Measurements from ENCODE around the gene IFT74.
"Not testable (repeated sequence)": the region's sequence is repeated elsewhere in the genome, so short reads cannot be mapped to it uniquely, and the experiment has no call there.

The IFT74 gene

DNA sequence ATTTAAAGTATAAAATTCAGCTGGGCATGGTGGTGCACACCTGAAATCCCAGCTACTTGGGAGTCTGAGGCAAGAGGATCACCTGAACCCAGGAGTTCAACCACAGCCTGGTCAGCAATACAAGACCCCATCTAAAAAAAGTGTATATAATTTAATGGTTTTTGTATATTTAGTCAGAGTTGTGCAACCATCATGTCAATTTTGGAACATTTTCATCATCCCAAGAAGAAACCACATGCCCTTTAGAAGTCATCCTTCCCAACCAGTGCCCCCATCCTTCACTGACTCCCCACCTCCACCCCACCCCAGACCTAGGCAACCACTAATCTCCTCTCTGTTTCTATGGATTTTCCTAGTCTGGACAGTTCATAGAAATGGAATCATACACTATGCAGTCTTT, 134.0 kb downstream of the IFT74 start:
- no peak for DNase-seq (ENCODE audit: extremely low read depth, low read depth)
- TF ChIP-seq, protein P1, sequence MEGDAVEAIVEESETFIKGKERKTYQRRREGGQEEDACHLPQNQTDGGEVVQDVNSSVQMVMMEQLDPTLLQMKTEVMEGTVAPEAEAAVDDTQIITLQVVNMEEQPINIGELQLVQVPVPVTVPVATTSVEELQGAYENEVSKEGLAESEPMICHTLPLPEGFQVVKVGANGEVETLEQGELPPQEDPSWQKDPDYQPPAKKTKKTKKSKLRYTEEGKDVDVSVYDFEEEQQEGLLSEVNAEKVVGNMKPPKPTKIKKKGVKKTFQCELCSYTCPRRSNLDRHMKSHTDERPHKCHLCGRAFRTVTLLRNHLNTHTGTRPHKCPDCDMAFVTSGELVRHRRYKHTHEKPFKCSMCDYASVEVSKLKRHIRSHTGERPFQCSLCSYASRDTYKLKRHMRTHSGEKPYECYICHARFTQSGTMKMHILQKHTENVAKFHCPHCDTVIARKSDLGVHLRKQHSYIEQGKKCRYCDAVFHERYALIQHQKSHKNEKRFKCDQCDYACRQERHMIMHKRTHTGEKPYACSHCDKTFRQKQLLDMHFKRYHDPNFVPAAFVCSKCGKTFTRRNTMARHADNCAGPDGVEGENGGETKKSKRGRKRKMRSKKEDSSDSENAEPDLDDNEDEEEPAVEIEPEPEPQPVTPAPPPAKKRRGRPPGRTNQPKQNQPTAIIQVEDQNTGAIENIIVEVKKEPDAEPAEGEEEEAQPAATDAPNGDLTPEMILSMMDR (IDR thresholded peaks at IDR 0.05; ENCODE audit: low read depth, low read length): no peak

DNA sequence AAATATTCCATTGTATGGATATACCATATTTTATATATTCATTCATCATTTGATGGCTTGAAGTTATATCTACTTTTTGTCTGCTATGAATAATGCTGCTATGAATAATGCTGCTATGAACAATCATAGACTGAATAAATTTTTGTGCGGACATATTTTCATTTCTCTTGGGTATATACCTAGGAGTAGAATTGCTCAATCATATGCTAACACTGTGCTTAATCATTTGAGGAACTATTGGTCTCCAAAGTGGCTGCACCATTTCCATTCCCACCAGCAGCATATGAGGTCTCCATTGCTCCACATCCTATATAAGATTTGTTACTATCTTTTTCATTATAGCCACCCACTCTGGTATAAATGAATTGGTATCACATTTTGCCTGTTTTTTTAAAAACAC, 134.5 kb downstream of the IFT74 start:
- no peak for DNase-seq (ENCODE audit: extremely low read depth, low read depth)
- TF ChIP-seq, protein P1 (IDR thresholded peaks at IDR 0.05; ENCODE audit: low read depth, low read length): no peak

DNA sequence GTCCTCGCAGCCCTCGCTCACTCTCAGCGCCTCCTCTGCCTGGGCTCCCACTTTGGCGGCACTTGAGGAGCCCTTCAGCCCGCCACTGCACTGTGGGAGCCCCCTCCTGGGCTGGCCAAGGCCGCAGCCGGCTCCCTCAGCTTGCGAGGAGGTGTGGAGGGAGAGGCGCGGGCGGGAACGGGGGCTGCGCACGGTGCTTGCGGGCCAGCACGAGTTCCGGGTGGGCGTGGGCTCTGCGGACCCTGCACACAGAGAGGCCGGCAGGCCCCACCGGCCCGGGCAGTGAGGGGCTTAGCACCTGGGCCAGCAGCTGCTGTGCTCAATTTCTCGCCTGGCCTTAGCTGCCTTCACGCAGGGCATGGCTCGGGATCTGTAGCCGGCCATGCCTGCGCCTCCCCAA, 136.3 kb downstream of the IFT74 start:
- not testable (repeated sequence) for DNase-seq (ENCODE audit: extremely low read depth, low read depth)

DNA sequence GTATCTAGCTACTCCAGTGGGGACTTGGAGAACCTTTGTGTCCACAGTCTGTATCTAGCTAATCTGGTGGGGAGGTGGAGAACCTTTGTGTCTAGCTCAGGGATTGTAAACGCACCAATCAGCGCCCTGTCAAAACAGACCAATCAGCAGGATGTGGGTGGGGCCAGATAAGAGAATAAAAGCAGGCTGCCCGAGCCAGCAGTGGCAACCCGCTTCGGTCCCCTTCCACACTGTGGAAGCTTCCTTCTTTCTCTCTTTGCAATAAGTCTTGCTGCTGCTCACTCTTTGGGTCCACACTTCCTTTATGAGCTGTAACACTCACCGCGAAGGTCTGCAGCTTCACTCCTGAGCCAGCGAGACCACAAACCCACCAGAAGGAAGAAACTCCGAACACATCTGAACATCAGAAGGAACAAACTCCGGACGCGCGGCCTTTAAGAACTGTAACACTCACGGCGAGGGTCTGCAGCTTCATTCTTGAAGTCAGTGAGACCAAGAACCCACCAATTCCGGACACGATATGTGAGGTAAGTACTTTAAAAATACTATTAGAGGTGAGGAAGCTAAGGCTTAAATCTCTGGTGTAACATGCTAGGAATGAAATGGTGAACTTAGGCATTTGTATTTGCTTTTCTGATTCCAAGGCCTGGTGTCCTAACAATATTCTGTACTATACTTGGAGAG, 137.3 kb downstream of the IFT74 start:
- DNase-seq (ENCODE audit: extremely low read depth, low read depth): not testable (repeated sequence)

DNA sequence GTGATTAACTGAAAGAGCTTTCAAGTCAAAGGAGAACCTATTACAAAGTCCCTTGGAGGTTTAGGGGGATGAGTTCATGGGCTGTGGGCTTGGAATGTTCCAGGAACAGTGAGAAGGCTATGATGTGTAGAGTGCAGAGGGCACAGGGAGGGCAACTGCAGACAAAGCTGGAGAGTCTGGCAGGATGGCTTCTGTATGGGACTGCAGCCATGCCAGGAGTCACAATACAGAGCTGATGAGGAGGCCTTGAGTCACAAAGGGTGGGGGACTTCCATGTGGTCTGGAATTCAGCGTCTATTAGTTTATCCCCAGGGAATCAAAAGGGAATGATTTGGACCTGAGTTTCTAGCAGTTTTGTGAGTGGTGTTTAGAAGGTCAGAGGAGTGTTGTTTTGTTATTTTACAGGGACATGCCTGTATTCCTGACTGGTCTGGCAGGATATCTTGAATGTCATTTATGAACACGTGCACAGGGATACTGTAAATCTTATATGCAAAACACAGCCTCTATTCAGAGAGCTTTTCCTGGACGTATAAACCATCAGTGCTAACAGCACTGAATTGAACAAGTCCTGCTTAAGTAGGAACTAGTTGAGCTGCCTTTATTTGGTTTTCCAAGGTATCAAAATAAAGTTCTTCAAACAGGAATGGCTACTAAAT, 138.6 kb downstream of the IFT74 start:
- TF ChIP-seq, protein P1 (IDR thresholded peaks at IDR 0.05; ENCODE audit: low read depth, low read length): no peak
- no peak for DNase-seq (ENCODE audit: extremely low read depth, low read depth)

DNA sequence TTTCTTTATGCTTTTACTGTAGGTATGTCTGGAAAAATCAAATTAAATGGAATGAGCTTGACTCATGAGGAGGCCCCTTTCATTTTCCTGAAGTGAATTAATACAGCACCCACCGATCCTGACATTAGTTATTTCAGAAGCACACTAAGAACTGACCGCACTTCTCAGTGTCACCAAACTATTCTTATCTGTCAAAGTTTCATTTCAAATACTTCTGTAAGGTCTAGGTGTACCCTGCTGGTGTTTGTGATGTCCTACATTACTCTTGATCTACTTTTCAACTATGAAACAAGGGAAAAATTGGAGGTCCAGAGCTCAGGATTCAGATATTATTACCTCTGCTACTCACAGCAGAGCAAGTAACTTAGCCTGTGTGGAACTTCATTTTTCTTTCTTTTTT, 151.0 kb downstream of the IFT74 start:
- TF ChIP-seq, protein P1 (IDR thresholded peaks at IDR 0.05; ENCODE audit: low read depth, low read length): no peak
- no peak for DNase-seq (ENCODE audit: extremely low read depth, low read depth)

DNA sequence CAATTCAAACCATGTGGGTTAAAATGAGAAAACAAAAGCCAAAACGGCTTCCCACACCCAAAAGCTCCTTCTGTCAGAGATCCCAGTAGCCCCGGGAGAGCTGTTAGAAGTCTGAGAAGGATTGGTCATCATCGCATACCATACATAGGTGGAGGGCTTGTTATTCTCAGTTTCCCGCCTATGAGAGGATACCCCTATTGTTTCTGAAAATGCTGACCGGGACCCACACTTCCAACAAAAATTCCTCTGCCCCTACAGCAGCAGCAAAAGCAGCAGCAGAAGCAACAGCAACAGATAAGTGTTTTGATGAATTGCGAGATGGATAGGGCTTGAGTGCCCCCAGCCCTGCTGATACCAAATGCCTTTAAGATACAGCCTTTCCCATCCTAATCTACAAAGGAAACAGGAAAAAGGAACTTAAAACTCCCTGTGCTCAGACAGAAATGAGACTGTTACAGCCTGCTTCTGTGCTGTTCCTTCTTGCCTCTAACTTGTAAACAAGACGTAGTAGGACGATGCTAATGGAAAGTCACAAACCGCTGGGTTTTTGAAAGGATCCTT, 152.8 kb downstream of the IFT74 start, which contains the start of gene TEK:
TSS of gene TEK (plus strand) at position 245 of the 561 bp plus-strand sequence. CDS start 366 bp downstream, outside the sequence.
- TF ChIP-seq, protein P1 (IDR thresholded peaks at IDR 0.05; ENCODE audit: low read depth, low read length): no peak
- DNase-seq (ENCODE audit: extremely low read depth, low read depth): no peak

DNA sequence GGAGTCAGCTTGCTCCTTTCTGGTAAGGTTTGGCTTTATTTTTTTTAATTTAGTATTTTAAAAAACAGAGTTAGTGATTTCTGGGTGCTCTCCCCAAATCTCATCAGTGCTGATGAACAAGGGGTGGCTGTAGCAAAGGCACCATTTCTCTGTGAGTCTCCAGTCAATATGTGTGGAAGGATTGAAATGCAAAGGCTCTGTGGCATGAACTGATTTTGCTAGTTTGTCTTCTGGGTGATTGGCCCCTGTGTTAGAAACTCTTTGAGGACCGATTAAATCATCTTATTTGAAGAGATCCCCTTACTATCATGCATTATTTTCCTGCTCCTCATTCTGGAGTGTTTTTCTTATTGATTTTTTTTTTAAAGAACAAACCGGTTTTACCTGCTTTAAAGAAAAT, 153.4 kb downstream of the IFT74 start:
- TF ChIP-seq, protein P1 (IDR thresholded peaks at IDR 0.05; ENCODE audit: low read depth, low read length): no peak
- DNase-seq (ENCODE audit: extremely low read depth, low read depth): no peak
